Keratinocyte (primary cell): ENCODE data around the gene PHF2. TPM values are rescaled to one million over a fixed set of nuclear protein-coding genes. Genes with fewer than 3 reads are reported as not detected.

Experiments
- DNase-seq: peaks from one replicate; pipeline ENCODE4 v3.0.0-alpha.2; 2011; ENCODE audit warnings: low read depth, missing footprints, low spot score
- FAIRE-seq: peaks from 2 replicates; lab custom pipeline; 2011; peaks lifted over from hg19 to GRCh38; lab: Jason Lieb, UNC
- H2AFZ ChIP-seq: 2 replicates; pipeline ENCODE4 v1.6.0; 2012; ENCODE audit warnings: low read length, control low read depth, inconsistent platforms; ENCODE audit not compliant: control insufficient read depth
- H3K27ac ChIP-seq: 2 replicates; pipeline ENCODE4 v1.5.1; 2011; ENCODE audit warnings: low read length; ENCODE audit not compliant: control insufficient read depth, insufficient read depth
- H3K27me3 ChIP-seq: 3 replicates; pipeline ENCODE4 v1.6.0; 2011; ENCODE audit warnings: low read length; ENCODE audit not compliant: control insufficient read depth, insufficient read depth; ENCODE audit errors: extremely low read depth
- H3K36me3 ChIP-seq, 2 experiments: 2 replicates in 1 of 2; 3 replicates in 1 of 2; pipeline ENCODE4 v1.5.1; 2011; ENCODE audit warnings: low read length in 2 of 2, mild to moderate bottlenecking in 1 of 2; ENCODE audit not compliant: control insufficient read depth in 2 of 2, insufficient read depth in 2 of 2; ENCODE audit errors: extremely low read depth in 1 of 2
- H3K4me1 ChIP-seq: 3 replicates; pipeline ENCODE4 v1.5.1; 2011; ENCODE audit warnings: low read length; ENCODE audit not compliant: control insufficient read depth, insufficient read depth; ENCODE audit errors: extremely low read depth
- H3K4me2 ChIP-seq: 3 replicates; pipeline ENCODE4 v1.6.0; 2011; ENCODE audit warnings: low read depth, low read length; ENCODE audit not compliant: control insufficient read depth, insufficient read depth; ENCODE audit errors: extremely low read depth
- H3K4me3 ChIP-seq, 3 experiments: fragments of 200-600 bp in 1 of 3; sonication (generic) in 1 of 3; 2 replicates in 2 of 3; 3 replicates in 1 of 3; pipeline ENCODE4 v1.5.1; 2011 to 2016; ENCODE audit warnings: low read length in 3 of 3, mild to moderate bottlenecking in 3 of 3, control low read depth in 2 of 3, inconsistent platforms in 1 of 3, low read depth in 1 of 3, mixed read lengths in 1 of 3, mixed run types in 1 of 3, moderate library complexity in 1 of 3; ENCODE audit not compliant: control insufficient read depth in 2 of 3, insufficient read depth in 2 of 3; ENCODE audit errors: extremely low read depth in 1 of 3
- H3K79me2 ChIP-seq: 2 replicates; pipeline ENCODE4 v1.6.0; 2012; ENCODE audit warnings: low read length; ENCODE audit not compliant: control insufficient read depth, insufficient read depth
- H3K9ac ChIP-seq: 3 replicates; pipeline ENCODE4 v1.6.0; 2011; ENCODE audit warnings: low read length; ENCODE audit not compliant: control insufficient read depth, insufficient read depth; ENCODE audit errors: extremely low read depth
- H3K9me1 ChIP-seq: 3 replicates; pipeline ENCODE4 v1.6.0; 2011; ENCODE audit warnings: low read length; ENCODE audit not compliant: control insufficient read depth, insufficient read depth; ENCODE audit errors: extremely low read depth
- H3K9me3 ChIP-seq: 2 replicates; pipeline ENCODE4 v1.5.1; 2012; ENCODE audit warnings: low read depth, low read length; ENCODE audit not compliant: control insufficient read depth
- H4K20me1 ChIP-seq: 3 replicates; pipeline ENCODE4 v1.6.0; 2011; ENCODE audit warnings: low read length; ENCODE audit not compliant: control insufficient read depth, insufficient read depth; ENCODE audit errors: extremely low read depth
- CTCF ChIP-seq, 3 experiments: IDR thresholded peaks in 1 of 3; conservative IDR thresholded peaks in 1 of 3; optimal IDR thresholded peaks in 1 of 3; 2 replicates in 2 of 3; 3 replicates in 1 of 3; pipeline versions ENCODE3 to v1.5.1; 2011; ENCODE audit warnings: low read length in 3 of 3, mild to moderate bottlenecking in 3 of 3, moderate library complexity in 2 of 3, control low read depth in 1 of 3, inconsistent platforms in 1 of 3; ENCODE audit not compliant: insufficient read depth in 2 of 3; ENCODE audit errors: extremely low read depth in 1 of 3
- EZH2 ChIP-seq: IDR thresholded peaks from one replicate; pipeline ENCODE4 v1.6.1; 2012; ENCODE audit warnings: inconsistent platforms, mild to moderate bottlenecking, low read length, moderate library complexity
- dilution Hi-C: fragments of 300-500 bp; cut with MboI; formaldehyde crosslinking; loops from one replicate; pipeline ENCODE4 v1.7.0; 2020; ENCODE audit warnings: low sequenced_read_pairs; ENCODE audit not compliant: extremely low pct_ligation_motif_present
- polyA plus RNA-seq, 5 experiments: library from polyadenylated mRNA; depleted of rRNA in 3 of 5; stranded (reverse) in 3 of 5; stranded (forward) in 1 of 5; unstranded in 1 of 5; fragments of >200 nt; gene quantifications; 1 replicate in 1 of 5; 2 replicates in 3 of 5; 3 replicates in 1 of 5; pipeline versions ENCODE4 v1.2.1 to v1.2.3, GENCODE V29; 2011 to 2012; ENCODE audit warnings: missing spikeins in 2 of 5, low read depth in 1 of 5, low replicate concordance in 1 of 5

PHF2 gene
- polyA plus RNA-seq, 1 donor (not counting 4 experiments of a cell fraction or from before 2014, with no cell fraction given), result 5.1 TPM

GRCh38 chr9:93679536-93680442, 103.4 kb downstream of the PHF2 start:
- TF ChIP-seq EZH2 (no peak), CTCF (optimal IDR thresholded peaks at IDR 0.05 in 1 of 3, IDR thresholded peaks at IDR 0.05 in 1 of 3, conservative IDR thresholded peaks at IDR 0.05 in 1 of 3; ENCODE audit: extremely low read depth in 1 of 3, insufficient read depth in 2 of 3, low read length in 3 of 3) (no peak)
- Histone ChIP-seq H4K20me1 (no peaks in the 10 kb centered on the region), H3K9ac (no peak overlapping the region), H3K79me2 (no peaks in the 10 kb centered on the region), H2AFZ (no peak overlapping the region), H3K9me1 (no peaks in the 10 kb centered on the region), H3K4me2 (no peak overlapping the region), H3K27me3 (peaks cover 2% of the 10 kb centered on the region), H3K27ac (no peak overlapping the region), H3K4me3 (no peak overlapping the region), H3K4me1 (no peaks in the 10 kb centered on the region), H3K36me3 (peaks cover 2 to 5% of the 10 kb centered on the region in 2 experiments), H3K9me3 (no peaks in the 10 kb centered on the region)
- no peak for FAIRE-seq
- dilution Hi-C loops, result loop anchor here (25.0 kb wide), 1 partner anchor 308 kb away; no protein-coding TSS in a partner anchor
- DNase-seq, result no peak

GRCh38 chr9:93680443-93681268, 104.3 kb downstream of the PHF2 start:
- Histone ChIP-seq H3K9me1 (no peaks in the 10 kb centered on the region), H3K27me3 (peaks cover 3% of the 10 kb centered on the region), H4K20me1 (no peaks in the 10 kb centered on the region), H3K9ac (no peak overlapping the region), H3K4me2 (no peak overlapping the region), H3K27ac (no peak overlapping the region), H3K9me3 (no peaks in the 10 kb centered on the region), H2AFZ (no peak overlapping the region), H3K4me1 (no peaks in the 10 kb centered on the region), H3K36me3 (peaks cover 2 to 4% of the 10 kb centered on the region in 2 experiments), H3K79me2 (no peaks in the 10 kb centered on the region), H3K4me3 (no peak overlapping the region)
- dilution Hi-C loops, result loop anchor here (25.0 kb wide), 1 partner anchor 307 kb away; no protein-coding TSS in a partner anchor
- TF ChIP-seq EZH2, result no peak
- TF ChIP-seq CTCF (optimal IDR thresholded peaks at IDR 0.05 in 1 of 3, IDR thresholded peaks at IDR 0.05 in 1 of 3, conservative IDR thresholded peaks at IDR 0.05 in 1 of 3; ENCODE audit: extremely low read depth in 1 of 3, insufficient read depth in 2 of 3, low read length in 3 of 3), result peak in 1 of 3 experiments; percentile 12
- DNase-seq, result no peak
- FAIRE-seq, result no peak
